ENCODE results near the gene OSBPL7. TPM values are rescaled to one million over a fixed set of nuclear protein-coding genes. Genes with fewer than 3 reads are reported as not detected.

OSBPL7 gene
- total and polyA plus RNA-seq, 3 donors from 2014 or later, result 2.1 to 7.3 (median 2.5) TPM

DNA sequence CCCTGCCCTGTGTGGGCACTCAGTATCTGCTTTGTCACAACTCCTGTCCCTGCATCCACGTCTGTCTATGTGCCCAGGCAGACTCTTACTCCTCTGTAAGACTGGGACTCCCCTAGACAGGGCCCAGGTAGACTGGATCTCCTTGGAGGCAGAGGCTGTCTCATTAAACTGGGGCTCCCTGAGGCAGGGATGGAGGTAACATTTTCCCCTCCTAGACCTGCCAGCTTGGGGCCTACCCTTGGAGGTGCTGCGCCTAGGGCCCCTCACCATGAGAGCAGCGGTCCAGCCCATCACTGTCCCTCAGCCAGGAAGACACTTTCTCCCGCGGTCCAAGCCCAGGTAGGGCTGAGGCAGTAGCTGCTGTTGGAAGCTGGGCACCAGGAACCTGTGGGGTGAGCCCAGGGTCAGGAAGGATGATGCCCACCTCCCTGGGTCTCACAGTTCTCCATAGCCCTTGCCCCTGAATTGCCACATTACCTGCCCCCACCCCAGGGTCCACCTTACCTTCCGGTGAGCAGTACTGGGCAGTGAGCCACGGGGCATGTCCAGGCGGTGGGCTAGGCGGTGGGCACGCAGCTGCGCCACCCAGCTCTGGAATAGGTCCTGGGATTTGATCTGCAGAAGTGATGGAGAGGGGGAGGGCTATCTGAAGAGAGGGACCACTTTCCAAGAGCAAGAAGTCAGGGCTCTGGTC, 3.4 kb downstream of the OSBPL7 start:
- Histone ChIP-seq H3K36me3 (ENCODE audit: low read depth, missing control alignments) (no peaks in the 10 kb centered on the region), H3K27me3 (no peaks in the 10 kb centered on the region), H3K27ac (no peak overlapping the region), H3K4me3 (no peak overlapping the region), H3K4me1 (peaks cover 9% of the 10 kb centered on the region), H3K9me3 (no peaks in the 10 kb centered on the region)
- no peak for DNase-seq
- TF ChIP-seq, protein P1, sequence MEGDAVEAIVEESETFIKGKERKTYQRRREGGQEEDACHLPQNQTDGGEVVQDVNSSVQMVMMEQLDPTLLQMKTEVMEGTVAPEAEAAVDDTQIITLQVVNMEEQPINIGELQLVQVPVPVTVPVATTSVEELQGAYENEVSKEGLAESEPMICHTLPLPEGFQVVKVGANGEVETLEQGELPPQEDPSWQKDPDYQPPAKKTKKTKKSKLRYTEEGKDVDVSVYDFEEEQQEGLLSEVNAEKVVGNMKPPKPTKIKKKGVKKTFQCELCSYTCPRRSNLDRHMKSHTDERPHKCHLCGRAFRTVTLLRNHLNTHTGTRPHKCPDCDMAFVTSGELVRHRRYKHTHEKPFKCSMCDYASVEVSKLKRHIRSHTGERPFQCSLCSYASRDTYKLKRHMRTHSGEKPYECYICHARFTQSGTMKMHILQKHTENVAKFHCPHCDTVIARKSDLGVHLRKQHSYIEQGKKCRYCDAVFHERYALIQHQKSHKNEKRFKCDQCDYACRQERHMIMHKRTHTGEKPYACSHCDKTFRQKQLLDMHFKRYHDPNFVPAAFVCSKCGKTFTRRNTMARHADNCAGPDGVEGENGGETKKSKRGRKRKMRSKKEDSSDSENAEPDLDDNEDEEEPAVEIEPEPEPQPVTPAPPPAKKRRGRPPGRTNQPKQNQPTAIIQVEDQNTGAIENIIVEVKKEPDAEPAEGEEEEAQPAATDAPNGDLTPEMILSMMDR (IDR thresholded peaks at IDR 0.05), result no peak
- no peak for TF ChIP-seq POLR2A (IDR thresholded peaks at IDR 0.05)
- 82 to 93% methylated on average over 1 to 11 of the region's 11 CpGs for WGBS, 2 donors
- intact Hi-C loops (cut with DNase I; ENCODE audit: low total_unique reads), result no loop called here

DNA sequence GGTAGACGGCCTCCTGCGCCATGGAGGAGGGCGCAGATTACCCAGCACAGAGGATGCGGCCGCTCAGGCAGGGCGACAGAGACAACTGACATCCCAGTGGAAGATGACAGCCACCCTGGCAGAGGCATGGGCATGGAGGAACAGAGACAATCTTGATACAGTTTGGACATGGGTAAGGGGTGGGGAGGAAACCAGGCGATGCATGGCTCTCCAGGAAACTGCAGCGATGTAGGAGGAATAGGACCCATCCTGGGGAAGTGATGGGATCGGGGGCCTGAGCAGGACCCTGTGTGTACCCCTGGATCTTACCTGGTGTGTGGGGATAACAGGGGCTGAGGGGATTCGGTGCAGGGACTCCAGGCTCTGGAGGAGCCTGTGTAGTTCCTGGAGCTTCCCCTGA, 4.6 kb downstream of the OSBPL7 start:
- 95% methylated on average over 10 of the region's 10 CpGs for WGBS, 2 donors
- H3K36me3 ChIP-seq (ENCODE audit: low read depth, missing control alignments), result no peaks in the 10 kb centered on the region

DNA sequence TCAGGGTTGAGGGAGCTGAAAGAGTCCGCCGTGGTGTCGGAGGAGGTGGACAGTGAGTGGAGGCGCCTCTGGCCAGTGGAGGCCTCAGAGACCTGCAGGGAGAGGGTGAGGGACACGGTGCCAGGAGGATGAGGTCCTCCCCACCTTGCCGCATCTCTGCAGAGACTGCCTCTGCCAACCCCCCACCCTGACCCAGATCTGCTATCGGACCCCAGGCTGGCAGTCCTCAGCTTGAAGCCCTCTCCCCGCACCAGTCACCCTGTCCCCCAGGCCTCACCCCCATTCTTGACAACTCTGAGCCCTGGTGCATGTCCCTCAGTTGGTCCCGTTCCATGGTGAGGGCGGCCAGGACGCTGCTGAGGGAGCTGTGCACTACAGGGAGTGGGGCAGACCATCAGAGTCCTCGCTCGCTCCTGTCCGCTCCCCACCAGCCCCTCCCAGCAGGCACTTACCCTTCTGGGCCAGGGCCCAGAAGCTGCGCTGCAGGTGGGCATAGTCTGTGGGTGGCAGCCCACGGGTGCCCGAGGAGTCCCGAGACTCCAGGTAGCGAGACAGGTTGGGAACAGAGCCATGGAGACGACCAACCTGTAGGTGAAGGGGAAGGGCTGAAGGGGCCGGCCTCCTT, 5.4 kb downstream of the OSBPL7 start:
- intact Hi-C loops (cut with DNase I; ENCODE audit: low total_unique reads), result no loop called here

More for the DNA sequence above, 4.6 kb downstream of the OSBPL7 start:
- Histone ChIP-seq H3K4me1 (peaks cover 9% of the 10 kb centered on the region), H3K9me3 (no peaks in the 10 kb centered on the region), H3K4me3 (no peak overlapping the region), H3K27ac (no peak overlapping the region), H3K27me3 (no peaks in the 10 kb centered on the region)
- DNase-seq, result no peak
- TF ChIP-seq POLR2A (IDR thresholded peaks at IDR 0.05), result no peak
- TF ChIP-seq, protein P1 (IDR thresholded peaks at IDR 0.05), result no peak
- intact Hi-C loops (cut with DNase I; ENCODE audit: low total_unique reads), result no loop called here

DNA sequence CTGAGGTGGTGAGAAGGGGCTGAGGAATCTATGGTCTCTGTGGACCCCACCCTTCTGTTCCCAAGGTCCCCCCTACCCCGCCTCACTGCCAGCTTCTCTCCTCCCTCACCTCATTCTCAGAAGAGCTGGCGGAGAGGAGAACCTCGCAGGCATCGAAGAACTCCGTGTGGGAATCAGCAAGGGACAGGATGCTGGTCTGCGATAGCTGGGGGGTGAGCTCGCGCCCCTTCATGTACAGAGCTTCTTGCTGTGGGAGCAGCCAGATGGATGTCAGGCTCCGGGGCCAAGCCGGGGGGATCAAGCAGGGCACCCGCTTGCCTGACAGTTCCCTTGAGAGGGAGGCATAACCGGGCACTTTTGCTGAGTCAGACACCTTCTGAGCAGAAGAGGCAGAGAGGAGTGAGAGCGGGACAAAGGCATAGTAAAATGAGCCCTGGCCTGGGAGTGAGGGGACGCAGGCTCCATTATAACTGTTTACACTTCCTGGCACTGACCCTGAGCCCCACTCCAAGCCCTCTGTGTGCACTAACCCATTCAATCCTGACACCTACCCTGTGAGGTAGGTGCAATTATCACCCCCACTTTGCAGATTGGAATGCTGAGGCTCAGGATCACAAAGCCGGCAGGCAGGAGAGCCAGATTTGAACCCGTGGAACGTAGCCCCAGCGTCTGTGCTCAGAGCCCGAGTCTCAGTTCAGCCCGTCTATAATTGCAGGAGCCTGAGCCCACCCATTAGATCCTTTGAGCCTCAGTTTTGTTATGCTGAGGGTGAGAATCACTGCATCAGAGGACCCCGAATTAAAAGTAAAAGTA, 6.3 kb downstream of the OSBPL7 start:
- TF ChIP-seq, protein P1 (IDR thresholded peaks at IDR 0.05), result no peak
- TF ChIP-seq POLR2A (IDR thresholded peaks at IDR 0.05), result no peak
- no peak overlapping the region for H3K27ac ChIP-seq
- no peaks in the 10 kb centered on the region for H3K4me1 ChIP-seq
- WGBS, 2 donors, result 89% methylated on average over 21 of the region's 21 CpGs
- no peaks in the 10 kb centered on the region for H3K36me3 ChIP-seq (ENCODE audit: low read depth, missing control alignments)
- intact Hi-C loops (cut with DNase I; ENCODE audit: low total_unique reads), result no loop called here
- no peak for DNase-seq
- H3K27me3 ChIP-seq, result no peaks in the 10 kb centered on the region
- H3K9me3 ChIP-seq, result no peaks in the 10 kb centered on the region
- no peak overlapping the region for H3K4me3 ChIP-seq

More for the DNA sequence above, 5.4 kb downstream of the OSBPL7 start:
- Histone ChIP-seq H3K27me3 (no peaks in the 10 kb centered on the region), H3K4me3 (no peak overlapping the region), H3K36me3 (ENCODE audit: low read depth, missing control alignments) (no peaks in the 10 kb centered on the region), H3K27ac (no peak overlapping the region), H3K9me3 (no peaks in the 10 kb centered on the region), H3K4me1 (peaks cover 6% of the 10 kb centered on the region)
- 95 to 97% methylated on average over 18 to 21 of the region's 21 CpGs for WGBS, 2 donors
- DNase-seq, result no peak
- TF ChIP-seq POLR2A (IDR thresholded peaks at IDR 0.05), result no peak
- TF ChIP-seq, protein P1 (IDR thresholded peaks at IDR 0.05), result no peak
